ENCODE measurements around the gene SIGLEC11. TPM values are rescaled to one million over a fixed set of nuclear protein-coding genes. Genes with fewer than 3 reads are reported as not detected.

Gene SIGLEC11
- total RNA-seq, 1 experiment from 2014 or later = not detected

GRCh38 chr19:49923055-49924003 lies 37.6 kb downstream of the SIGLEC11 start:
- Mint-ChIP-seq H3K36me3 (ENCODE audit: insufficient read depth, unreplicated experiment) (peaks cover 84% of the 10 kb centered on the region), H3K4me3 (ENCODE audit: low read depth, unreplicated experiment) (no peak overlapping the region), H3K27ac (ENCODE audit: unreplicated experiment) (no peak overlapping the region), H3K9me3 (ENCODE audit: low read depth, unreplicated experiment) (no peaks in the 10 kb centered on the region), H3K27me3 (ENCODE audit: unreplicated experiment) (no peaks in the 10 kb centered on the region), H3K4me1 (ENCODE audit: low read depth, unreplicated experiment) (peaks cover 8% of the 10 kb centered on the region)
- no peak for DNase-seq
- BruUV-seq (replicated peaks) = no TSS peak
- intact Hi-C loops (cut with micrococcal nuclease; ENCODE audit: unreplicated experiment) = no loop called here
- TF ChIP-seq CTCF (IDR thresholded peaks at IDR 0.05; ENCODE audit: unreplicated experiment) = no peak
- CTCF ChIA-PET = no interaction called here

DNA sequence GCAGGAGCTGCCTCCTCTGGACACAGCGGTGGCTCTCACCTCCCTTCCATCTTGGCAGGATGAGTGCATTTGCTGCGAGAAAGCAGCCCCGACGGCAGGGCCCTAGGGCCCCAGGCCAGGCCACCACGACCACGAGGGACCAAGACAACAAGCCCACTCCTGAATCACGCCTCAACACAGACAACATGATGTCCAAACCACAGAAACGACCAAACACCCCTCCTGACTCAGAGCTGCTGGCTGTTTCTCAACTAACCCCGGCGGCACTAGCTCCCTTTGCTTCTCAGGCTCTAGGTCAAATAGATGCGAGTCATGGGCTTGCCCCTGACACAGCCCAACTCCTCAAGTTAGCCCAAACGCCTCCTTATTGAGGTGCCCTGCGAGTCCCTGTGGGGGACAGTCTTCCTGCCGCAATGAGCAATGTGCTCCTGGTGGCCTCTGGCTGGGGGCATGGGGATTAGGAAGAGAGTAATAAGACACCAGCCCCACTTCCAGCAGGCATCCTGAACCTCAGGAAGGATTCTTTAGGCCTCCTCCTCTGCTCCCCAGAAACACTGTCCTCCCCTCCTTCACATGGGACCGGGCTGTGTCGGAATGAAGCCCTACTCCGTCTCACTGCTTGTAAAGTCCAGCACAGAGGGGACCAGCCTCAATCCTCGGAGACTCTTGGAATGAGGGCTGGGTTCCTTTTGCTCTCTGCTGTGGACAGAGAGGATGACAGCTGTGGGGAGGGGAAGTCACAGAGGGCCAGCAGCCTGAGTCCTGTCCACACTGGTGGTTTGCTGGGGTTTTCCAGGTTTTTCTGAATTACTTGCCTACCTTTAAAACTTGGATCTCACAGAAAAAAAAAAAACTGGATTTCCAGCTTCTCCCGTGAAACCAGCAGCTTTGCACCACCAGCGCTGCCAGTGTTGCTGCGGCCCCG lies 38.8 kb downstream of the SIGLEC11 start:
- H3K4me3 Mint-ChIP-seq (ENCODE audit: low read depth, unreplicated experiment) = no peak overlapping the region
- intact Hi-C loops (cut with micrococcal nuclease; ENCODE audit: unreplicated experiment) = no loop called here
- H3K27me3 Mint-ChIP-seq (ENCODE audit: unreplicated experiment) = no peaks in the 10 kb centered on the region
- BruUV-seq (replicated peaks) = no TSS peak
- TF ChIP-seq CTCF (IDR thresholded peaks at IDR 0.05; ENCODE audit: unreplicated experiment) = no peak
- H3K27ac Mint-ChIP-seq (ENCODE audit: unreplicated experiment) = no peak overlapping the region
- CTCF ChIA-PET = no interaction called here
- H3K36me3 Mint-ChIP-seq (ENCODE audit: insufficient read depth, unreplicated experiment) = peaks cover 84% of the 10 kb centered on the region
- no peaks in the 10 kb centered on the region for H3K4me1 Mint-ChIP-seq (ENCODE audit: low read depth, unreplicated experiment)
- no peak for DNase-seq
- H3K9me3 Mint-ChIP-seq (ENCODE audit: low read depth, unreplicated experiment) = no peaks in the 10 kb centered on the region

DNA sequence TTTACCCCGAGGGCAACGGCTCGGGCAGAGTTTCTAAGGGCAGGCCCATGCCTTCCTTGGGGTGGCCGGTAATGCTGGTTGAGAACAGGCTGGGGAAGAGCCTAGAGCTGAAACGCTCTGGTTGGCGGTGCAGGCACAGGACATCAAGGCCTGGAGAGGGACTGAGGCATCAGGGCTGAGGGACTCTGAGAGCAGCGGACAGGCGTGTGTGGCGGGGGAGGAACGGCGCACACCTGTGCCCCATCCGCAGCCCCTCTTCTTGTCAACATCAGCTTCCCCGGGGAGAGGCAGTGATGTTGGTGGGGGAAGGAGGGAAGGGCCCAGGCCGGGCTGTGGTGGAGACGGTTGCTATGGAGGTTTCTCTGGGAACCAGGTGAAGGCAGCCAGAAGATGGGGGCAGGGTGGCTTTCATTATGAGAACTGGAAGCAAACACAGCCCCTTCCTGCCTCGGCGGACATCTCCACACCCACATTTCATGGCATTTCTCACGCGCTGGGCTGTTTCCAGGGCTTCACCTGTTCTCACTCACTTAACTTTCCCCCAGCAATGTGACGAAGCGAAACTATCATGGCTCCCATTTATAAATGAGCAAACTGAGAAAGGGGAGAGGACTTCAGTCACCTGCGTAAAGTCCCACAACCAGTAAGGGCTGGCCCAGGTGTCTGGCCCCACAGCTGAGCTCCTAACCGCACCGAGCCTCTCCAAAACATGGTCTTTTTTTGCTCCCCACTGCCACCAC lies 40.2 kb downstream of the SIGLEC11 start:
- H3K9me3 Mint-ChIP-seq (ENCODE audit: low read depth, unreplicated experiment) = no peaks in the 10 kb centered on the region
- no peak for DNase-seq
- TF ChIP-seq CTCF (IDR thresholded peaks at IDR 0.05; ENCODE audit: unreplicated experiment) = no peak
- no peak overlapping the region for H3K27ac Mint-ChIP-seq (ENCODE audit: unreplicated experiment)
- H3K36me3 Mint-ChIP-seq (ENCODE audit: insufficient read depth, unreplicated experiment) = peaks cover 84% of the 10 kb centered on the region
- CTCF ChIA-PET = interaction anchor here (0.5 to 0.7 kb wide), 2 partner anchors 13 to 154 kb away, joined by 3 to 5 read pairs; partner anchors contain the start of gene AP2A1
- no TSS peak for BruUV-seq (replicated peaks)
- no peak overlapping the region for H3K4me3 Mint-ChIP-seq (ENCODE audit: low read depth, unreplicated experiment)
- H3K27me3 Mint-ChIP-seq (ENCODE audit: unreplicated experiment) = no peaks in the 10 kb centered on the region
- peaks cover under 1% of the 10 kb centered on the region for H3K4me1 Mint-ChIP-seq (ENCODE audit: low read depth, unreplicated experiment)
- intact Hi-C loops (cut with micrococcal nuclease; ENCODE audit: unreplicated experiment) = no loop called here

DNA sequence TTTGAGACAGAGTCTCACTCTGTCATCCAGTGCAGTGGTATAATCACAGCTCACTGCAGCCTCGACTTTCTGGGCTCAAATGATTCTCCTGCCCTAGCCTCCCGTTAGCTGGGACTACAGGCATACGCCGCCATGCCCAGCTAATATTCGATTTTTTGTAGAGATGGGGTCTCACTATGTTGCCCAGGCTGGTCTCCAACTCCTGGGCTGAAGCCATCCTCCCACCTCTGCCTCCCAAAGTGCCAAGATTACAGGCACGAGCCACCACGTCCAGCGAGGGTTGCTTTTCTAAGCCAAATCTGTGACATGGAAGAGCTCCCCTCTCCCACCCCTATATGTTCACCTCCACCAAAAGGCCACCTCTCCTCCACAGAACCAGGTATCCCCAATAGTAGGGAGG lies 42.9 kb downstream of the SIGLEC11 start:
- no peaks in the 10 kb centered on the region for H3K27me3 Mint-ChIP-seq (ENCODE audit: unreplicated experiment)
- peaks cover 8% of the 10 kb centered on the region for H3K4me1 Mint-ChIP-seq (ENCODE audit: low read depth, unreplicated experiment)
- no peaks in the 10 kb centered on the region for H3K9me3 Mint-ChIP-seq (ENCODE audit: low read depth, unreplicated experiment)
- intact Hi-C loops (cut with micrococcal nuclease; ENCODE audit: unreplicated experiment) = no loop called here
- CTCF ChIA-PET = no interaction called here
- no TSS peak for BruUV-seq (replicated peaks)
- H3K27ac Mint-ChIP-seq (ENCODE audit: unreplicated experiment) = no peak overlapping the region
- H3K4me3 Mint-ChIP-seq (ENCODE audit: low read depth, unreplicated experiment) = no peak overlapping the region
- no peak for DNase-seq
- no peak for TF ChIP-seq CTCF (IDR thresholded peaks at IDR 0.05; ENCODE audit: unreplicated experiment)
- peaks cover 86% of the 10 kb centered on the region for H3K36me3 Mint-ChIP-seq (ENCODE audit: insufficient read depth, unreplicated experiment)
